Central memory CD8-positive, alpha-beta T cell (primary cell): ENCODE data around the gene GARNL3.

ENCODE experiments used
- ATAC-seq: fragments of 150-1000 bp; cut with Tn5 transposase; replicated peaks from 2 replicates; pipeline ENCODE4 v1.10.0; 2022; ENCODE audit warnings: mild to moderate bottlenecking, moderate FRiP score, moderate number of reproducible peaks; ENCODE audit not compliant: poor library complexity, severe bottlenecking; ENCODE audit errors: extremely low read depth
- DNase-seq, 2 donors: peaks; one replicate each; pipeline ENCODE4 v3.0.0; 2021; ENCODE audit warnings: low spot score in 2 of 2
- H3K27ac Mint-ChIP-seq: one replicate; pipeline ENCODE4 v1.8.0; 2022; ENCODE audit warnings: low read depth, mild to moderate bottlenecking, moderate library complexity, mixed read lengths
- H3K27me3 Mint-ChIP-seq: one replicate; pipeline ENCODE4 v1.8.0; 2022; ENCODE audit warnings: mixed read lengths
- H3K36me3 Mint-ChIP-seq: one replicate; pipeline ENCODE4 v1.8.0; 2022; ENCODE audit warnings: mild to moderate bottlenecking, moderate library complexity, mixed read lengths; ENCODE audit not compliant: insufficient read depth
- H3K4me1 Mint-ChIP-seq: one replicate; pipeline ENCODE4 v1.8.0; 2022; ENCODE audit warnings: mixed read lengths
- H3K4me3 Mint-ChIP-seq: one replicate; pipeline ENCODE4 v1.8.0; 2022; ENCODE audit warnings: mild to moderate bottlenecking, moderate library complexity, mixed read lengths
- H3K9me3 Mint-ChIP-seq: one replicate; pipeline ENCODE4 v1.8.0; 2022; ENCODE audit warnings: mixed read lengths

The GARNL3 gene

GRCh38 chr9:127269449-127269848 is 4.9 kb downstream of the GARNL3 start:
- no peaks in the 10 kb centered on the region for H3K9me3 Mint-ChIP-seq
- H3K36me3 Mint-ChIP-seq, result no peaks in the 10 kb centered on the region
- ATAC-seq, result no peak
- no peak overlapping the region for H3K4me3 Mint-ChIP-seq
- H3K27me3 Mint-ChIP-seq, result no peaks in the 10 kb centered on the region
- no peak for DNase-seq
- H3K27ac Mint-ChIP-seq, result no peak overlapping the region
- H3K4me1 Mint-ChIP-seq, result no peaks in the 10 kb centered on the region

- H3K27ac Mint-ChIP-seq, result no peak overlapping the region
- ATAC-seq (no peak), DNase-seq (no peak)
- H3K27me3 Mint-ChIP-seq, result no peaks in the 10 kb centered on the region
- H3K36me3 Mint-ChIP-seq, result no peaks in the 10 kb centered on the region
- H3K9me3 Mint-ChIP-seq, result no peaks in the 10 kb centered on the region
- no peaks in the 10 kb centered on the region for H3K4me1 Mint-ChIP-seq
- H3K4me3 Mint-ChIP-seq, result no peak overlapping the region
Observed at GRCh38 chr9:127273326-127273725, 8.8 kb downstream of the GARNL3 start.

GRCh38 chr9:127277099-127277498 is 12.5 kb downstream of the GARNL3 start:
- ATAC-seq (no peak), DNase-seq (no peak)
- H3K4me3 Mint-ChIP-seq, result no peak overlapping the region
- H3K36me3 Mint-ChIP-seq, result peaks cover 2% of the 10 kb centered on the region
- H3K27me3 Mint-ChIP-seq, result peaks cover 12% of the 10 kb centered on the region
- no peaks in the 10 kb centered on the region for H3K9me3 Mint-ChIP-seq
- H3K4me1 Mint-ChIP-seq, result no peaks in the 10 kb centered on the region
- no peak overlapping the region for H3K27ac Mint-ChIP-seq

- H3K27me3 Mint-ChIP-seq, result peaks cover 12% of the 10 kb centered on the region
- no peaks in the 10 kb centered on the region for H3K4me1 Mint-ChIP-seq
- no peak overlapping the region for H3K27ac Mint-ChIP-seq
- no peak overlapping the region for H3K4me3 Mint-ChIP-seq
- no peaks in the 10 kb centered on the region for H3K9me3 Mint-ChIP-seq
- ATAC-seq (no peak), DNase-seq (no peak)
- peaks cover 2% of the 10 kb centered on the region for H3K36me3 Mint-ChIP-seq
Observed at GRCh38 chr9:127277770-127278169, 13.2 kb downstream of the GARNL3 start.

GRCh38 chr9:127278372-127278771 is 13.8 kb downstream of the GARNL3 start:
- H3K4me3 Mint-ChIP-seq, result no peak overlapping the region
- H3K9me3 Mint-ChIP-seq, result no peaks in the 10 kb centered on the region
- H3K36me3 Mint-ChIP-seq, result peaks cover 2% of the 10 kb centered on the region
- H3K27me3 Mint-ChIP-seq, result peaks cover 12% of the 10 kb centered on the region
- no peak for DNase-seq
- no peaks in the 10 kb centered on the region for H3K4me1 Mint-ChIP-seq
- H3K27ac Mint-ChIP-seq, result no peak overlapping the region
- ATAC-seq, result no peak

GRCh38 chr9:127279717-127280285 is 15.2 kb downstream of the GARNL3 start:
- Mint-ChIP-seq H3K4me1 (no peaks in the 10 kb centered on the region), H3K27me3 (peaks cover 12% of the 10 kb centered on the region), H3K36me3 (peaks cover 2% of the 10 kb centered on the region), H3K4me3 (no peak overlapping the region), H3K9me3 (no peaks in the 10 kb centered on the region), H3K27ac (no peak overlapping the region)
- DNase-seq (no peak), ATAC-seq (no peak)

GRCh38 chr9:127280880-127281660 is 16.5 kb downstream of the GARNL3 start:
- Mint-ChIP-seq H3K27ac (no peak overlapping the region), H3K4me1 (no peaks in the 10 kb centered on the region)

GRCh38 chr9:127281891-127282290 is 17.3 kb downstream of the GARNL3 start:
- no peak for ATAC-seq
- Mint-ChIP-seq H3K9me3 (no peaks in the 10 kb centered on the region), H3K36me3 (peaks cover 2% of the 10 kb centered on the region), H3K4me1 (no peaks in the 10 kb centered on the region), H3K27me3 (peaks cover 23% of the 10 kb centered on the region), H3K27ac (no peak overlapping the region), H3K4me3 (no peak overlapping the region)
- DNase-seq, result no peak

More at GRCh38 chr9:127280880-127281660, 16.5 kb downstream of the GARNL3 start:
- DNase-seq, result no peak
- Mint-ChIP-seq H3K4me3 (no peak overlapping the region), H3K36me3 (peaks cover 2% of the 10 kb centered on the region), H3K27me3 (peaks cover 15% of the 10 kb centered on the region), H3K9me3 (no peaks in the 10 kb centered on the region)
- ATAC-seq, result no peak

GRCh38 chr9:127282611-127283010 is 18.0 kb downstream of the GARNL3 start:
- Mint-ChIP-seq H3K27ac (no peak overlapping the region), H3K4me3 (no peak overlapping the region), H3K27me3 (peaks cover 27% of the 10 kb centered on the region), H3K9me3 (no peaks in the 10 kb centered on the region), H3K36me3 (peaks cover 2% of the 10 kb centered on the region), H3K4me1 (no peaks in the 10 kb centered on the region)
- no peak for DNase-seq
- ATAC-seq, result no peak

GRCh38 chr9:127283135-127283534 is 18.6 kb downstream of the GARNL3 start:
- no peak overlapping the region for H3K4me3 Mint-ChIP-seq
- H3K36me3 Mint-ChIP-seq, result peaks cover 2% of the 10 kb centered on the region
- H3K4me1 Mint-ChIP-seq, result no peaks in the 10 kb centered on the region
- no peak overlapping the region for H3K27ac Mint-ChIP-seq
- H3K9me3 Mint-ChIP-seq, result no peaks in the 10 kb centered on the region
- peaks cover 32% of the 10 kb centered on the region for H3K27me3 Mint-ChIP-seq
- ATAC-seq (no peak), DNase-seq (no peak)

GRCh38 chr9:127283917-127284497 is 19.4 kb downstream of the GARNL3 start:
- ATAC-seq, result no peak

GRCh38 chr9:127285965-127286364 is 21.4 kb downstream of the GARNL3 start:
- no peak overlapping the region for H3K4me3 Mint-ChIP-seq
- no peak overlapping the region for H3K27ac Mint-ChIP-seq
- H3K4me1 Mint-ChIP-seq, result no peaks in the 10 kb centered on the region
- H3K36me3 Mint-ChIP-seq, result no peaks in the 10 kb centered on the region
- DNase-seq (no peak), ATAC-seq (no peak)
- H3K9me3 Mint-ChIP-seq, result no peaks in the 10 kb centered on the region
- peaks cover 45% of the 10 kb centered on the region for H3K27me3 Mint-ChIP-seq

More at GRCh38 chr9:127283917-127284497, 19.4 kb downstream of the GARNL3 start:
- Mint-ChIP-seq H3K4me1 (no peaks in the 10 kb centered on the region), H3K27ac (no peak overlapping the region), H3K36me3 (peaks cover 2% of the 10 kb centered on the region), H3K9me3 (no peaks in the 10 kb centered on the region), H3K4me3 (no peak overlapping the region), H3K27me3 (peaks cover 36% of the 10 kb centered on the region)
- no peak for DNase-seq

- Mint-ChIP-seq H3K27ac (no peak overlapping the region), H3K4me3 (no peak overlapping the region), H3K9me3 (no peaks in the 10 kb centered on the region), H3K36me3 (no peaks in the 10 kb centered on the region), H3K27me3 (peaks cover 45% of the 10 kb centered on the region), H3K4me1 (peaks cover 7% of the 10 kb centered on the region)
- ATAC-seq, result no peak
- DNase-seq, result no peak
Observed at GRCh38 chr9:127290561-127291065, 26.0 kb downstream of the GARNL3 start.
